TTC549 (cell line): ENCODE measurements around the gene DRD4.
"Not testable (repeated sequence)": the region's sequence is repeated elsewhere in the genome, so short reads cannot be mapped to it uniquely, and the experiment has no call there.

ENCODE experiments used
- FAIRE-seq: peaks from 2 replicates; lab custom pipeline; 2012; peaks lifted over from hg19 to GRCh38; lab: Jason Lieb, UNC

The DRD4 gene

GRCh38 chr11:645536-645935 lies 8.5 kb downstream of the DRD4 start:
- no peak for FAIRE-seq

GRCh38 chr11:646214-646613 lies 9.1 kb downstream of the DRD4 start:
- no peak for FAIRE-seq

GRCh38 chr11:647672-648158 lies 10.6 kb downstream of the DRD4 start:
- FAIRE-seq: not testable (repeated sequence)

- FAIRE-seq: no peak
These were observed 13.4 kb downstream of the DRD4 start for GRCh38 chr11:650482-650881.

- not testable (repeated sequence) for FAIRE-seq
These were observed 16.1 kb downstream of the DRD4 start for GRCh38 chr11:653136-653535.

- no peak for FAIRE-seq
These were observed 16.8 kb downstream of the DRD4 start for GRCh38 chr11:653837-654236.

GRCh38 chr11:654444-654843 lies 17.4 kb downstream of the DRD4 start:
- FAIRE-seq: not testable (repeated sequence)

- FAIRE-seq: no peak
These were observed 18.1 kb downstream of the DRD4 start for GRCh38 chr11:655036-655726.

GRCh38 chr11:656426-656825 lies 19.4 kb downstream of the DRD4 start:
- no peak for FAIRE-seq

- FAIRE-seq: no peak
These were observed 19.8 kb downstream of the DRD4 start for GRCh38 chr11:656866-657265.

GRCh38 chr11:657691-658126 lies 20.6 kb downstream of the DRD4 start:
- no peak for FAIRE-seq

GRCh38 chr11:659532-660085 lies 22.5 kb downstream of the DRD4 start:
- FAIRE-seq: no peak

- FAIRE-seq: no peak
These were observed 23.2 kb downstream of the DRD4 start for GRCh38 chr11:660281-660680.

GRCh38 chr11:660681-661444 lies 23.8 kb downstream of the DRD4 start:
- FAIRE-seq: no peak

- FAIRE-seq: no peak
These were observed 25.7 kb downstream of the DRD4 start for GRCh38 chr11:662689-663274.

GRCh38 chr11:665062-665703 lies 28.1 kb downstream of the DRD4 start:
- no peak for FAIRE-seq

GRCh38 chr11:665704-666281 lies 28.7 kb downstream of the DRD4 start:
- no peak for FAIRE-seq

GRCh38 chr11:673866-674265 lies 36.8 kb downstream of the DRD4 start:
- no peak for FAIRE-seq

- FAIRE-seq: no peak
These were observed 37.3 kb downstream of the DRD4 start for GRCh38 chr11:674406-674805.

GRCh38 chr11:678297-678696 lies 41.2 kb downstream of the DRD4 start:
- FAIRE-seq: no peak

GRCh38 chr11:679271-680207 lies 42.5 kb downstream of the DRD4 start:
- FAIRE-seq: no peak
